Tongue (tissue), 2 donors: Measurements from ENCODE around the gene OXCT2. TPM values are rescaled to one million over a fixed set of nuclear protein-coding genes. Genes with fewer than 3 reads are reported as not detected.
"Not testable (repeated sequence)": the region's sequence is repeated elsewhere in the genome, so short reads cannot be mapped to it uniquely, and the experiment has no call there.

Experiments used
- DNase-seq: peaks from one replicate; pipeline ENCODE4 v3.0.0-alpha.2; 2015
- total RNA-seq: library from RNA; depleted of rRNA; stranded (reverse); fragments of >200 nt; gene quantifications from one replicate; pipeline ENCODE4 v1.2.3, GENCODE V29; 2014

Gene OXCT2
- total RNA-seq, 1 donor from 2014 or later: 0.51 TPM

- DNase-seq: no peak
Measured at GRCh38 chr1:39787468-39787867, 16.3 kb upstream of the OXCT2 start.

DNA sequence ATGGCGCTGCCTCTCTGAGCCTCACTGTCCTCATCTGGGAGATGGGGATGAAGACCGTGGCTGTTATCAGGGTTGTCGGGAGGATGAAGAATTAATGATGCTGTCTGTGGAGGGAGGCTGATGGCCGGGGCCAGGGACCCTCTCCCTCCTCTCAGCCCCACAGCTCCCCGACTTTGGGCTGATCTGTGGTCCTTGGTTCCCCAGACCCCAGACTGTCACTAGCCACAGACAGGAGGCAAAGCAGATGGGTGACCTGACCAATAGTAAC, 15.9 kb upstream of the OXCT2 start:
- DNase-seq: not testable (repeated sequence)

DNA sequence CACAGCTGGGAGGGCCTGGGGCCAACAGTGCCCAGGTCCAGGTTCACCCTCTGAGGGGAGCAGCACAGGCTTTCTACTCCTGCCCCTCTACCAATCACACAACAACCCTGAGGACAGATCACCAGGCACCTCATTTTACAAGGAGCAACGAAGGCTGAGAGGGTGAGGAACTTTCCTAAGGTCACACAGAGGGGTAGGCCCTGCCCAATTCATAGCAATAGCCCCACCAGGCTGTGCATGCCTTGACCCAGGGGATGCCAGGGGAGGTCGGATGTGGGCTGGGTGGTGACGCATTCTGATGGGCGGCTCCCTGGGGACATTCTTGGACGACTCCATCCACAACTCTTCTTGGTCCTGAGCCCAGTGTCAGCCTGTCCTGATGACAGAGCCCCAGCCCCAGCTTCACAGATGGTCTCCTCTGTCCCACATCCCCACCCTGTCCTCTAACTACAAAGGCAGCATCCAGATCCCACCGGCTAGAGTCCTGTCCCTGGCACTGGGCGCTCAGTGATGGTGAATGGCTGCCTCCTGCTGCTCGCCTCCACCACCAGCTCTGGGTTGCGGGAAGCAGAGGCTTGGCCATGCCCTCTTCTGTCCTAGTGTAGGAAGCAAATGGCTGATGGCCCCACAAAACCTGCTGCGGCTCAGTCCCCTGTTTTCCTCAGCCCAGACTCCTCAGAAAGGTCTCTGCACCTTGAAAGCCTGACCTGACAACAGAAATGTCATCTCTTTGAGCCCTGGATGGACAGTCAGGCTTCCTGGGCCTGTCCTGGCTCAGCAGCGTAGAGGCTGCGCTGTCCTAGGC, 15.4 kb upstream of the OXCT2 start:
- DNase-seq: not testable (repeated sequence)

GRCh38 chr1:39782685-39783084, 11.5 kb upstream of the OXCT2 start:
- not testable (repeated sequence) for DNase-seq

- DNase-seq: no peak
Measured at GRCh38 chr1:39782103-39782502, 11.0 kb upstream of the OXCT2 start.

DNA sequence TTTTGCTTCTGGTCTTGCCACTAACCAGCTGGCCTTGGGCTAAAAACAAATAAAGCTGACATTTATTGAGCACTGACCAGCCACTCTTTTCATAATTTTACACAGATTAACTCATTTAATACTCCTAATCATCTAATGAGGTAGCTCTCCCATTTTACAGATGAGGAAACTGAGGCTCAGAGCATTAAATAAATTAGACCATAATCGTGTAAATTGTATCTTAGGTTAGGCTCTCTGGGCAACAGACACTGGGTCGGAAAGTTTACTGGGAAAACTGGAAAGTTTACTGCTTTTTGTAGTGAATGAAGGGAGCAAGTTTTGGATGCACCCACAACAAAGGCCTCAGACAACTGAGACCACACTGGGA, 10.2 kb upstream of the OXCT2 start:
- no peak for DNase-seq

GRCh38 chr1:39779821-39780220, 8.7 kb upstream of the OXCT2 start:
- no peak for DNase-seq

DNA sequence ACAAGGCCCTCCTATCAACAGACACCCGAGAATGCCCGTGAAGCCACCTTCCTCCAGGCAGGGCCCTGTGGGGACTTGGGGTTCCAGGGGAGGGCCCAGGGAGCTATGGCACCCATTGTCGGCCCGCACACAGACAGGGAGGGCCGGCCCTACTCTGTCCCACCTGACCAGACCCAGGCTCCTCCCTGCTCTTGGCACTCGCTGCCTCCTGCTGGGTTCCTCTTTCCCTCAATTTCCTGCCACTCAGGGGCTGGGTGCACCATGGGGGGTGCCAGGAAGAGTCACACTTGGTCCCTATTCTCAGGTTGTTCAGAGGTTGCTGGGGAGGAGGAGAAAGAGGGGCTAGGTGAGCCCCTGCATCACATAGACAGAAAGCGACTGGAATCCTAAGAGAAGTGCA, 8.0 kb upstream of the OXCT2 start:
- DNase-seq: no peak

DNA sequence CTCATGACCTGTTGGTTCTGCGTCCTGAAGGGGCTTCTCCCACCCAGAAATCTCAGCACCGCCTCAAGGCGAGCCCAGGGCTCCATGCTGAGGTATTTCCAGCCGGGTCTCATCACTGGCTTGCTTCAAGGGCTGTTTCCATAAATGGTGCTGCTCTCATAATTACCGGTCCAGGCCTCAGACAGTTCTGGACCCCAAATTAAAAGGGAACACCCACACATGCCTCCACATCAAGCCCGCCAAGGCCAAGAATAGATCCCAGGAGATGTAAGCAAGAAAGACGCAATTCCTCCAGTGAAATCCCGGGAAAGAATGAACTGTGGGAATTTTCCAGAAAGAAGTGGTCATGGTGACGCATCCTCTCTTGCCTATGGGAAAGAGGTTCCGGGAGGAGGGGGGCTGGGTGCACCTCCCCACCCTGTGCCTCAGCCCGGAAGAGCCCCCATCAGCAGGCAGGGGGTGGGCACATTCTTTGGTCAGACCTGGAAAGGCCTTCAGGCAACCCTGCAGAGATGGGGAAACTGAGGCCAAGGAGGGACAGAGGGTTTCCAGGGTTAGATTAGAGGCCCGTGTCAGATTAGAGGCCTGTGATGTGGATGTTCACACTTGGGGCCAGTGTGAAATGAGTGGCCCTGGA, 7.4 kb upstream of the OXCT2 start:
- not testable (repeated sequence) for DNase-seq

DNA sequence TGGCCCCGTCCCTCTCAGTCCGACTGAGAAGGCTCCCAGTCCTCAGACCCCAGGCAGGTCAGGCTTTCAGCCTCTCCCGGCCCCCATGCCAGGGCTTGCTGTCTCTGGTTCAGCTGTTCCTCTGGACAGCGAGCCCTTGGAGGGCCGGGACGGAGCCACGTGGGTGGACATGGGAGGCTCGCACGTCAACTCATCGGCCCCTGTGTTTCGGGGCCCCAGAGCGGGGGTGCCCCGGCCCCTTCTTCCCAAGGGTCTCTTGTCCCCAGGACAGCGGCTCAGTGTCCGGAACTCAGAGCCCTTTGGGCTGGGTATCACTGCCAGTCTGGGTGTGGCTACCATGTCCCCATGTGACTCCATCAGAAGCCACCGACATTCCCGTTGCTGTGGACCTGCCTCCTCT, 6.7 kb upstream of the OXCT2 start:
- not testable (repeated sequence) for DNase-seq

- no peak for DNase-seq
Measured at GRCh38 chr1:39777306-39777705, 6.2 kb upstream of the OXCT2 start.

DNA sequence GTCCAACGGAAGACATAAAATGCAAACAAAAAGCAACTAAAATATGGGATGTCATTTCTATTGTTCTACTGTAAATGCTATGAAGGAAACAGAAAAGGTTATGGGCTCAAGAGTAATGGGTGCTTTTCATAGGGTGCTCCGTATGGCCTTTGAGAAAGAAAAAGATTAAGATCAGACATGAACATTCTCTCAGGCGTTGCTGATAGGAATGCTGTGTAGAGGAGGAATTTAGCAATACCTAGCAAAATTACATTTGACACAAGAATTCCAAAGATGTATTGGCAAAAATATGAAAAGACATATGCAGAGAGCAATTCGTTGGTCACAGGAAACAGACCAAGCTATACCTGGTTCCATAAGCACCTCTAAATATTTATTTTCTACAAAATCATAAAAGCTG, 5.7 kb upstream of the OXCT2 start:
- DNase-seq: no peak

GRCh38 chr1:39776400-39776713, 5.2 kb upstream of the OXCT2 start:
- no peak for DNase-seq

GRCh38 chr1:39775676-39776399, 4.7 kb upstream of the OXCT2 start:
- DNase-seq: not testable (repeated sequence)

GRCh38 chr1:39775141-39775540, 4.0 kb upstream of the OXCT2 start:
- DNase-seq: not testable (repeated sequence)

GRCh38 chr1:39773369-39773979, 2.3 kb upstream of the OXCT2 start:
- DNase-seq: not testable (repeated sequence)

GRCh38 chr1:39770100-39771021, 787 bp downstream of the OXCT2 start:
- DNase-seq: not testable (repeated sequence)

GRCh38 chr1:39769502-39769901, 1.6 kb downstream of the OXCT2 start:
- not testable (repeated sequence) for DNase-seq

- not testable (repeated sequence) for DNase-seq
Measured at GRCh38 chr1:39766466-39766865, 4.7 kb downstream of the OXCT2 start.

DNA sequence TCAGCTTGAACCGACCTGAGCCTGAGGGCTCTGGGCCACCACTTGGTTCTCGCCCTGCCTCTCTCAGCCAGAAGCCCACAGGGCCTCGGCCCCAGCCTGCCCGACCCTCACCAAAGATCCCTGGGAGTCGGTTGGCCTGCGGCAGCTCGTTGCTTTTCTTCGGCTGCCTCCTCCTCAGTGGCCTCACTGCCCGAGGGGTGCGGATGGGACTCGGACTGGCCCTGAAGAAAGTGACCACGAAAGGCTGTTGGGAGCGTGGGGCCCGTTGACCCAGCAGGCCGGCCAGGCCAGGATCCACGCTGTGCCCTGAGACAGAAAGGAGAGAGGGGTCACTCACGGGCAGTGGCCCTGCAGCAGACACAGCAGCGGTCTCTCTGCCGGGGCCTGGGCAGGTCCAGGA, 6.6 kb downstream of the OXCT2 start:
- not testable (repeated sequence) for DNase-seq

GRCh38 chr1:39763619-39764374, 7.4 kb downstream of the OXCT2 start:
- DNase-seq: not testable (repeated sequence)
